Measurements from ENCODE around the gene NAGLU. TPM values are rescaled to one million over a fixed set of nuclear protein-coding genes. Genes with fewer than 3 reads are reported as not detected.

NAGLU gene
- total and polyA plus RNA-seq, 2 of the 13 experiments (the other 11 are each of a cell fraction or from before 2014, with no cell fraction given) = 28.2 to 40.1 TPM

DNA sequence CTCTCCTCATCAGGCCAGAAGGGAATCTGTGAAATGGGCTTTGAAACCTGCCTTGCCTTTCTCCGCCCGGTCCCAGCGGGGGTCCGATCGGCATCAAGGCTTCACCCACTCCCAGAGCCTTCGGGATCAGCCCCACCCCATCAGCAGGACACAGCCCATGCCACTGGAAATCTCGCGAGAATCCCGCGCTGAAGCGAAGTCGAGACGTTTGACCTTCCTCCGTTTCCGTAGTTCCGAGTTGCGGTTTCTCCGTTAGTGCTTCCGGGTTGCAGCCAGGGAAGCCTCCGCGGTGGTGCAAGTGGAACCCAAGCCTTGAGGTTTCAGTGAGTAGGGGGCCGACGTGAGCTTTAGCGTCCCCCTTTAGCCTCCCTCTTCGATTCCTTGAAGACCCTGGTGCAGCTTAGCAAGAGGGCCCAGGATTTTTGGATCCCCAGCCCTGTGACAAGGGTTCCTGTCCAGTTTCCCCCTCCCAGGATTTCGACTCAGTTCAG is 25.9 kb downstream of the NAGLU start, which contains the start of gene COASY (continued):
- TF ChIP-seq, protein P1, sequence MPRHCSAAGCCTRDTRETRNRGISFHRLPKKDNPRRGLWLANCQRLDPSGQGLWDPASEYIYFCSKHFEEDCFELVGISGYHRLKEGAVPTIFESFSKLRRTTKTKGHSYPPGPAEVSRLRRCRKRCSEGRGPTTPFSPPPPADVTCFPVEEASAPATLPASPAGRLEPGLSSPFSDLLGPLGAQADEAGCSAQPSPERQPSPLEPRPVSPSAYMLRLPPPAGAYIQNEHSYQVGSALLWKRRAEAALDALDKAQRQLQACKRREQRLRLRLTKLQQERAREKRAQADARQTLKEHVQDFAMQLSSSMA (CRISPR knock-in tag; IDR thresholded peaks at IDR 0.05) = 0 out of 2 replicates have a peak, but pooled peaks have one; percentile 70
- TF ChIP-seq ZSCAN9 (CRISPR knock-in tag; IDR thresholded peaks at IDR 0.05; ENCODE audit: borderline replicate concordance) (peak; percentile 60; the same call in 1 of the 2 replicates), HNRNPUL1 (IDR thresholded peaks at IDR 0.05; ENCODE audit: low read depth, low read length) (no peak), DR1 (CRISPR knock-in tag; IDR thresholded peaks at IDR 0.05) (peak; percentile 71), SCMH1 (CRISPR knock-in tag; IDR thresholded peaks at IDR 0.05; ENCODE audit: borderline replicate concordance) (no peak), ARNT2 (CRISPR knock-in tag; IDR thresholded peaks at IDR 0.05; ENCODE audit: low read depth) (peak; percentile 99; the same call in 1 of the 2 replicates), GTF2F1 (IDR thresholded peaks at IDR 0.05; ENCODE audit: low read length) (peak; percentile 82), ZNF430 (CRISPR knock-in tag; IDR thresholded peaks at IDR 0.05) (peak; percentile 89), ZBTB20 (CRISPR knock-in tag; IDR thresholded peaks at IDR 0.05; ENCODE audit: borderline replicate concordance, low read depth) (no peak), ZNF83 (CRISPR knock-in tag; IDR thresholded peaks at IDR 0.05; ENCODE audit: borderline replicate concordance) (no peak), ZNF781 (CRISPR knock-in tag; IDR thresholded peaks at IDR 0.05; ENCODE audit: borderline replicate concordance, not compliant biosample characterization) (no peak), HHEX (CRISPR knock-in tag; IDR thresholded peaks at IDR 0.05) (no peak; the same call in 1 of the 2 replicates), ZNF724P (CRISPR knock-in tag; IDR thresholded peaks at IDR 0.05; ENCODE audit: borderline replicate concordance) (no peak), ZSCAN25 (CRISPR knock-in tag; IDR thresholded peaks at IDR 0.05) (no peak; the same call in none of the 2 replicates), FOSL2 (CRISPR knock-in tag; IDR thresholded peaks at IDR 0.05) (peak; percentile 65), ZNF234 (CRISPR knock-in tag; conservative IDR thresholded peaks at IDR 0.05) (0 out of 2 replicates have a peak, but pooled peaks have one; percentile 24), ETV6 (CRISPR knock-in tag; conservative IDR thresholded peaks at IDR 0.05) (peak; percentile 49)
- TF ChIP-seq, protein P2, sequence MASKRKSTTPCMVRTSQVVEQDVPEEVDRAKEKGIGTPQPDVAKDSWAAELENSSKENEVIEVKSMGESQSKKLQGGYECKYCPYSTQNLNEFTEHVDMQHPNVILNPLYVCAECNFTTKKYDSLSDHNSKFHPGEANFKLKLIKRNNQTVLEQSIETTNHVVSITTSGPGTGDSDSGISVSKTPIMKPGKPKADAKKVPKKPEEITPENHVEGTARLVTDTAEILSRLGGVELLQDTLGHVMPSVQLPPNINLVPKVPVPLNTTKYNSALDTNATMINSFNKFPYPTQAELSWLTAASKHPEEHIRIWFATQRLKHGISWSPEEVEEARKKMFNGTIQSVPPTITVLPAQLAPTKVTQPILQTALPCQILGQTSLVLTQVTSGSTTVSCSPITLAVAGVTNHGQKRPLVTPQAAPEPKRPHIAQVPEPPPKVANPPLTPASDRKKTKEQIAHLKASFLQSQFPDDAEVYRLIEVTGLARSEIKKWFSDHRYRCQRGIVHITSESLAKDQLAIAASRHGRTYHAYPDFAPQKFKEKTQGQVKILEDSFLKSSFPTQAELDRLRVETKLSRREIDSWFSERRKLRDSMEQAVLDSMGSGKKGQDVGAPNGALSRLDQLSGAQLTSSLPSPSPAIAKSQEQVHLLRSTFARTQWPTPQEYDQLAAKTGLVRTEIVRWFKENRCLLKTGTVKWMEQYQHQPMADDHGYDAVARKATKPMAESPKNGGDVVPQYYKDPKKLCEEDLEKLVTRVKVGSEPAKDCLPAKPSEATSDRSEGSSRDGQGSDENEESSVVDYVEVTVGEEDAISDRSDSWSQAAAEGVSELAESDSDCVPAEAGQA (IDR thresholded peaks at IDR 0.05; ENCODE audit: low read depth) = no peak; the same call in 1 of the 2 replicates
- TF ChIP-seq, protein P2 (CRISPR knock-in tag; IDR thresholded peaks at IDR 0.05; ENCODE audit: borderline replicate concordance) = 0 out of 2 replicates have a peak, but pooled peaks have one; percentile 19
- TF ChIP-seq, protein P3, sequence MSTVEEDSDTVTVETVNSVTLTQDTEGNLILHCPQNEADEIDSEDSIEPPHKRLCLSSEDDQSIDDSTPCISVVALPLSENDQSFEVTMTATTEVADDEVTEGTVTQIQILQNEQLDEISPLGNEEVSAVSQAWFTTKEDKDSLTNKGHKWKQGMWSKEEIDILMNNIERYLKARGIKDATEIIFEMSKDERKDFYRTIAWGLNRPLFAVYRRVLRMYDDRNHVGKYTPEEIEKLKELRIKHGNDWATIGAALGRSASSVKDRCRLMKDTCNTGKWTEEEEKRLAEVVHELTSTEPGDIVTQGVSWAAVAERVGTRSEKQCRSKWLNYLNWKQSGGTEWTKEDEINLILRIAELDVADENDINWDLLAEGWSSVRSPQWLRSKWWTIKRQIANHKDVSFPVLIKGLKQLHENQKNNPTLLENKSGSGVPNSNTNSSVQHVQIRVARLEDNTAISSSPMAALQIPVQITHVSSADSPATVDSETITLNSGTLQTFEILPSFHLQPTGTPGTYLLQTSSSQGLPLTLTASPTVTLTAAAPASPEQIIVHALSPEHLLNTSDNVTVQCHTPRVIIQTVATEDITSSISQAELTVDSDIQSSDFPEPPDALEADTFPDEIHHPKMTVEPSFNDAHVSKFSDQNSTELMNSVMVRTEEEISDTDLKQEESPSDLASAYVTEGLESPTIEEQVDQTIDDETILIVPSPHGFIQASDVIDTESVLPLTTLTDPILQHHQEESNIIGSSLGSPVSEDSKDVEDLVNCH (CRISPR knock-in tag; IDR thresholded peaks at IDR 0.05) = no peak
- TF ChIP-seq, protein P4, sequence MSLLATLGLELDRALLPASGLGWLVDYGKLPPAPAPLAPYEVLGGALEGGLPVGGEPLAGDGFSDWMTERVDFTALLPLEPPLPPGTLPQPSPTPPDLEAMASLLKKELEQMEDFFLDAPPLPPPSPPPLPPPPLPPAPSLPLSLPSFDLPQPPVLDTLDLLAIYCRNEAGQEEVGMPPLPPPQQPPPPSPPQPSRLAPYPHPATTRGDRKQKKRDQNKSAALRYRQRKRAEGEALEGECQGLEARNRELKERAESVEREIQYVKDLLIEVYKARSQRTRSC (CRISPR knock-in tag; IDR thresholded peaks at IDR 0.05; ENCODE audit: low read depth) = 0 out of 2 replicates have a peak, but pooled peaks have one; percentile 4

All from HepG2 (cell line).